ENCODE data around the gene ADAMTS17.

ADAMTS17 gene

DNA sequence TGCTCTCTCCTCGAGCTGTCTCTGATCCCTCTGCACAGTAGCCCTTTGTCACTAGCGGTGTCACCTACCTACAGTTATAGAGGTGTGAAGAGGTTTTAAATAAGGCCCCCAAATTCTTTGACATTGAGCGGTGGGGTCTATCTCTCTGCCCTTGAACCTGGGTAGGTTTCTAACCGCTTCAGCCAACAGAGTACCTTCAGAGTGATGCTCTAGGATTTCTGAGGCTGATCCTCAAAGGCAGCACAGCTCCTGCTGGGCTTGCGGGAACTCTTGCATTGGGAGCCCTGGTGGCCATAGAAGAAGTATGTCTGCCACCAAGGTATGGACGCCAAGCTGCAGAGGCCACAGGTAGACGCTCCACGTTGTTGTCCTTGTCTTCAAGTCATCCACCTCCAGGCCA is 35.7 kb downstream of the ADAMTS17 start:
- no peaks in the 10 kb centered on the region for H3K36me3 ChIP-seq (ENCODE audit: insufficient read depth, low read length)
- H3K79me2 ChIP-seq (ENCODE audit: insufficient read depth, low read length), result no peaks in the 10 kb centered on the region
- no peaks in the 10 kb centered on the region for H3F3A ChIP-seq (ENCODE audit: low read depth)
- TF ChIP-seq EZH2phosphoT487 (IDR thresholded peaks at IDR 0.05; ENCODE audit: borderline replicate concordance), result no peak
- TF ChIP-seq, protein P1, sequence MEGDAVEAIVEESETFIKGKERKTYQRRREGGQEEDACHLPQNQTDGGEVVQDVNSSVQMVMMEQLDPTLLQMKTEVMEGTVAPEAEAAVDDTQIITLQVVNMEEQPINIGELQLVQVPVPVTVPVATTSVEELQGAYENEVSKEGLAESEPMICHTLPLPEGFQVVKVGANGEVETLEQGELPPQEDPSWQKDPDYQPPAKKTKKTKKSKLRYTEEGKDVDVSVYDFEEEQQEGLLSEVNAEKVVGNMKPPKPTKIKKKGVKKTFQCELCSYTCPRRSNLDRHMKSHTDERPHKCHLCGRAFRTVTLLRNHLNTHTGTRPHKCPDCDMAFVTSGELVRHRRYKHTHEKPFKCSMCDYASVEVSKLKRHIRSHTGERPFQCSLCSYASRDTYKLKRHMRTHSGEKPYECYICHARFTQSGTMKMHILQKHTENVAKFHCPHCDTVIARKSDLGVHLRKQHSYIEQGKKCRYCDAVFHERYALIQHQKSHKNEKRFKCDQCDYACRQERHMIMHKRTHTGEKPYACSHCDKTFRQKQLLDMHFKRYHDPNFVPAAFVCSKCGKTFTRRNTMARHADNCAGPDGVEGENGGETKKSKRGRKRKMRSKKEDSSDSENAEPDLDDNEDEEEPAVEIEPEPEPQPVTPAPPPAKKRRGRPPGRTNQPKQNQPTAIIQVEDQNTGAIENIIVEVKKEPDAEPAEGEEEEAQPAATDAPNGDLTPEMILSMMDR (conservative IDR thresholded peaks at IDR 0.05; ENCODE audit: low read length), result no peak
- no peak overlapping the region for H3K4me3 ChIP-seq (ENCODE audit: low read length, poor library complexity, severe bottlenecking)
- H3K4me1 ChIP-seq (ENCODE audit: insufficient read depth, low read length, poor library complexity, severe bottlenecking), result peaks cover 5% of the 10 kb centered on the region
- H3K9me2 ChIP-seq (replicated peaks; ENCODE audit: low read depth, low read length), result no peaks in the 10 kb centered on the region
- H4K20me1 ChIP-seq (ENCODE audit: insufficient read depth, low read length, poor library complexity, severe bottlenecking), result no peaks in the 10 kb centered on the region
- no peak overlapping the region for H3K9ac ChIP-seq (ENCODE audit: low read depth, low read length, poor library complexity, severe bottlenecking)
- H3K9me3 ChIP-seq (ENCODE audit: insufficient read depth, low read depth, low read length), result no peaks in the 10 kb centered on the region; the same call in 1 of the 2 replicates
- H3K4me2 ChIP-seq (ENCODE audit: low read depth, low read length, poor library complexity, severe bottlenecking), result no peak overlapping the region
- no peaks in the 10 kb centered on the region for H3K27me3 ChIP-seq (ENCODE audit: insufficient read depth, low read length, poor library complexity, severe bottlenecking)
- H2AFZ ChIP-seq (ENCODE audit: low read length), result no peak overlapping the region

GRCh38 chr15:100301910-100302431 is 39.8 kb downstream of the ADAMTS17 start:
- peaks cover 3% of the 10 kb centered on the region; the same call in 1 of the 2 replicates for H3K9me3 ChIP-seq (ENCODE audit: insufficient read depth, low read depth, low read length)
- no peaks in the 10 kb centered on the region for H4K20me1 ChIP-seq (ENCODE audit: insufficient read depth, low read length, poor library complexity, severe bottlenecking)
- H3K4me2 ChIP-seq (ENCODE audit: low read depth, low read length, poor library complexity, severe bottlenecking), result no peak overlapping the region
- no peak overlapping the region for H2AFZ ChIP-seq (ENCODE audit: low read length)
- H3K79me2 ChIP-seq (ENCODE audit: insufficient read depth, low read length), result no peaks in the 10 kb centered on the region
- no peak for TF ChIP-seq EZH2phosphoT487 (IDR thresholded peaks at IDR 0.05; ENCODE audit: borderline replicate concordance)
- TF ChIP-seq, protein P1 (conservative IDR thresholded peaks at IDR 0.05; ENCODE audit: low read length), result no peak
- no peak overlapping the region for H3K4me3 ChIP-seq (ENCODE audit: low read length, poor library complexity, severe bottlenecking)
- no peaks in the 10 kb centered on the region for H3K9me2 ChIP-seq (replicated peaks; ENCODE audit: low read depth, low read length)
- H3F3A ChIP-seq (ENCODE audit: low read depth), result no peaks in the 10 kb centered on the region
- no peaks in the 10 kb centered on the region for H3K36me3 ChIP-seq (ENCODE audit: insufficient read depth, low read length)
- peaks cover 3% of the 10 kb centered on the region for H3K4me1 ChIP-seq (ENCODE audit: insufficient read depth, low read length, poor library complexity, severe bottlenecking)
- no peak overlapping the region for H3K9ac ChIP-seq (ENCODE audit: low read depth, low read length, poor library complexity, severe bottlenecking)
- no peaks in the 10 kb centered on the region for H3K27me3 ChIP-seq (ENCODE audit: insufficient read depth, low read length, poor library complexity, severe bottlenecking)

- Histone ChIP-seq H4K20me1 (ENCODE audit: insufficient read depth, low read length, poor library complexity, severe bottlenecking) (no peaks in the 10 kb centered on the region), H3K9me2 (replicated peaks; ENCODE audit: low read depth, low read length) (no peaks in the 10 kb centered on the region), H3F3A (ENCODE audit: low read depth) (no peaks in the 10 kb centered on the region), H3K4me1 (ENCODE audit: insufficient read depth, low read length, poor library complexity, severe bottlenecking) (peaks cover 7% of the 10 kb centered on the region), H3K27me3 (ENCODE audit: insufficient read depth, low read length, poor library complexity, severe bottlenecking) (no peaks in the 10 kb centered on the region), H3K9ac (ENCODE audit: low read depth, low read length, poor library complexity, severe bottlenecking) (no peak overlapping the region), H3K4me3 (ENCODE audit: low read length, poor library complexity, severe bottlenecking) (no peak overlapping the region), H2AFZ (ENCODE audit: low read length) (no peak overlapping the region), H3K36me3 (ENCODE audit: insufficient read depth, low read length) (no peaks in the 10 kb centered on the region), H3K79me2 (ENCODE audit: insufficient read depth, low read length) (no peaks in the 10 kb centered on the region), H3K9me3 (ENCODE audit: insufficient read depth, low read depth, low read length) (peaks cover 3% of the 10 kb centered on the region; the same call in 1 of the 2 replicates), H3K4me2 (ENCODE audit: low read depth, low read length, poor library complexity, severe bottlenecking) (no peak overlapping the region)
- TF ChIP-seq, protein P1 (conservative IDR thresholded peaks at IDR 0.05; ENCODE audit: low read length), result no peak
- no peak for TF ChIP-seq EZH2phosphoT487 (IDR thresholded peaks at IDR 0.05; ENCODE audit: borderline replicate concordance)
Measured at GRCh38 chr15:100298257-100298656, 43.5 kb downstream of the ADAMTS17 start.
